Measurements from ENCODE around the gene RBM17.

Gene RBM17

GRCh38 chr10:6070660-6071059 lies 18.2 kb upstream of the RBM17 start:
- TF ChIP-seq CTCF (IDR thresholded peaks at IDR 0.05), result no peak
- Histone ChIP-seq H3K9me3 (ENCODE audit: control insufficient read depth, low read length) (no peaks in the 10 kb centered on the region), H3K36me3 (ENCODE audit: control insufficient read depth, insufficient read depth, low read length) (no peaks in the 10 kb centered on the region), H2AFZ (no peak overlapping the region), H3K79me2 (no peaks in the 10 kb centered on the region), H3K4me3 (ENCODE audit: low read depth, low read length) (no peak overlapping the region), H3K4me2 (ENCODE audit: low read length) (no peak overlapping the region), H3K9ac (no peak overlapping the region), H3K27ac (no peak overlapping the region), H3K4me1 (no peaks in the 10 kb centered on the region), H3K27me3 (ENCODE audit: control insufficient read depth, insufficient read depth, low read length) (no peaks in the 10 kb centered on the region)

- no peak overlapping the region for H2AFZ ChIP-seq
- H3K4me1 ChIP-seq, result no peaks in the 10 kb centered on the region
- H3K79me2 ChIP-seq, result no peaks in the 10 kb centered on the region
- H3K27me3 ChIP-seq (ENCODE audit: control insufficient read depth, insufficient read depth, low read length), result no peaks in the 10 kb centered on the region
- H3K4me3 ChIP-seq (ENCODE audit: low read depth, low read length), result no peak overlapping the region
- TF ChIP-seq CTCF (IDR thresholded peaks at IDR 0.05), result no peak
- H3K27ac ChIP-seq, result no peak overlapping the region
- H3K36me3 ChIP-seq (ENCODE audit: control insufficient read depth, insufficient read depth, low read length), result no peaks in the 10 kb centered on the region
- H3K9ac ChIP-seq, result no peak overlapping the region
- H3K4me2 ChIP-seq (ENCODE audit: low read length), result no peak overlapping the region
- no peaks in the 10 kb centered on the region for H3K9me3 ChIP-seq (ENCODE audit: control insufficient read depth, low read length)
Measured at GRCh38 chr10:6071181-6072175, 17.4 kb upstream of the RBM17 start.

GRCh38 chr10:6072215-6072934 lies 16.5 kb upstream of the RBM17 start:
- Histone ChIP-seq H2AFZ (no peak overlapping the region), H3K27ac (no peak overlapping the region), H3K9ac (no peak overlapping the region), H3K4me1 (no peaks in the 10 kb centered on the region), H3K4me3 (ENCODE audit: low read depth, low read length) (no peak overlapping the region), H3K9me3 (ENCODE audit: control insufficient read depth, low read length) (no peaks in the 10 kb centered on the region), H3K27me3 (ENCODE audit: control insufficient read depth, insufficient read depth, low read length) (no peaks in the 10 kb centered on the region), H3K36me3 (ENCODE audit: control insufficient read depth, insufficient read depth, low read length) (no peaks in the 10 kb centered on the region), H3K79me2 (no peaks in the 10 kb centered on the region), H3K4me2 (ENCODE audit: low read length) (no peak overlapping the region)
- TF ChIP-seq CTCF (IDR thresholded peaks at IDR 0.05), result no peak

GRCh38 chr10:6074489-6075301 lies 14.1 kb upstream of the RBM17 start:
- no peaks in the 10 kb centered on the region for H3K36me3 ChIP-seq (ENCODE audit: control insufficient read depth, insufficient read depth, low read length)
- no peak overlapping the region for H3K4me3 ChIP-seq (ENCODE audit: low read depth, low read length)
- H3K27ac ChIP-seq, result no peak overlapping the region
- H3K79me2 ChIP-seq, result no peaks in the 10 kb centered on the region
- no peak overlapping the region for H3K4me2 ChIP-seq (ENCODE audit: low read length)
- H3K9ac ChIP-seq, result no peak overlapping the region
- no peaks in the 10 kb centered on the region for H3K9me3 ChIP-seq (ENCODE audit: control insufficient read depth, low read length)
- no peak for TF ChIP-seq CTCF (IDR thresholded peaks at IDR 0.05)
- H2AFZ ChIP-seq, result peak overlapping the region; percentile 50
- H3K4me1 ChIP-seq, result no peaks in the 10 kb centered on the region
- H3K27me3 ChIP-seq (ENCODE audit: control insufficient read depth, insufficient read depth, low read length), result no peaks in the 10 kb centered on the region

All from parathyroid adenoma (tissue), 2 donors.